HepG2 (cell line): ENCODE data around the gene COMMD1. TPM values are rescaled to one million over a fixed set of nuclear protein-coding genes. Genes with fewer than 3 reads are reported as not detected.

Experiments used
- ATAC-seq: fragments of 200-7000 bp; cut with Tn5 transposase; 3 replicates; pipeline ENCODE4 v1.9.1; 2020; ENCODE audit warnings: mild to moderate bottlenecking, moderate library complexity
- BruUV-seq: library from RNA; stranded (reverse); fragments of 400-500 nt; replicated peaks from 2 replicates; lab custom pipeline; 2021; lab: Mats Ljungman, UMichigan
- CTCF ChIA-PET: fragments of 300-600 bp; formaldehyde crosslinking; extraction: SDS; loops from one replicate; lab custom pipeline; 2021; ENCODE audit warnings: low total read pairs, inconsistent platforms, low intra/inter-chr PET ratio; lab: Yijun Ruan, JAX
- POLR2A ChIA-PET: fragments of 350-600 bp; sonication (Branson Sonifier 250); formaldehyde crosslinking; loops from one replicate; lab custom pipeline; 2020; ENCODE audit warnings: antibody characterized with exemption, inconsistent platforms; lab: Yijun Ruan, JAX
- DNase-seq: peaks from one replicate; pipeline ENCODE4 v3.0.0-alpha.2; 2015; ENCODE audit warnings: low spot score
- FAIRE-seq: peaks from 3 replicates; lab custom pipeline; 2011; peaks lifted over from hg19 to GRCh38; lab: Jason Lieb, UNC
- H2AFZ ChIP-seq: one replicate; pipeline ENCODE4 v1.6.1; 2011; ENCODE audit warnings: low read length, inconsistent platforms
- H3K27ac ChIP-seq: fragments of 300-600 bp; 3 replicates; pipeline ENCODE4 v1.8.0; 2011; ENCODE audit warnings: mixed run types, mild to moderate bottlenecking, mixed read lengths, low read length, inconsistent platforms; ENCODE audit not compliant: insufficient read depth; ENCODE audit errors: extremely low read length
- H3K27me3 ChIP-seq, 2 experiments: fragments of 200-600 bp in 1 of 2; 2 replicates in 1 of 2; 3 replicates in 1 of 2; pipeline versions ENCODE4 v1.6.0 to v1.8.0; 2011; ENCODE audit warnings: low read length in 2 of 2, mild to moderate bottlenecking in 2 of 2, moderate library complexity in 2 of 2, inconsistent platforms in 1 of 2; ENCODE audit not compliant: insufficient read depth in 2 of 2, control insufficient read depth in 1 of 2
- H3K36me3 ChIP-seq, 2 experiments: fragments of 200-600 bp in 1 of 2; replicated peaks in 1 of 2; 2 replicates in 1 of 2; 3 replicates in 1 of 2; pipeline versions ENCODE4 v1.5.1 to v1.8.0; 2011; ENCODE audit warnings: low read length in 2 of 2, inconsistent platforms in 1 of 2; ENCODE audit not compliant: insufficient read depth in 2 of 2, control insufficient read depth in 1 of 2
- H3K4me1 ChIP-seq: 2 replicates; pipeline ENCODE4 v1.5.1; 2012; ENCODE audit warnings: low read length, inconsistent platforms; ENCODE audit not compliant: insufficient read depth
- H3K4me2 ChIP-seq: 2 replicates; pipeline ENCODE4 v1.6.0; 2011; ENCODE audit warnings: low read depth, low read length, inconsistent platforms
- H3K4me3 ChIP-seq, 3 experiments: fragments of 200-600 bp in 1 of 3; sonication (generic), shearing (Covaris generic) in 1 of 3; replicated peaks in 1 of 3; 2 replicates each; pipeline ENCODE4 v1.5.1; 2011 to 2016; ENCODE audit warnings: low read length in 3 of 3, inconsistent platforms in 2 of 3, low read depth in 2 of 3, mild to moderate bottlenecking in 2 of 3, control low read depth in 1 of 3, mixed read lengths in 1 of 3; ENCODE audit not compliant: insufficient read depth in 1 of 3
- H3K79me2 ChIP-seq: one replicate; pipeline ENCODE4 v1.6.1; 2011; ENCODE audit warnings: low read length, inconsistent platforms; ENCODE audit not compliant: insufficient read depth
- H3K9ac ChIP-seq: 2 replicates; pipeline ENCODE4 v1.6.0; 2011; ENCODE audit warnings: mild to moderate bottlenecking, low read depth, low read length, inconsistent platforms; ENCODE audit not compliant: insufficient read depth
- H3K9me3 ChIP-seq: 2 replicates; pipeline ENCODE4 v1.5.1; 2012; ENCODE audit warnings: mild to moderate bottlenecking, low read length
- H4K20me1 ChIP-seq: 2 replicates; pipeline ENCODE4 v1.6.0; 2011; ENCODE audit warnings: inconsistent platforms, mild to moderate bottlenecking, low read length, moderate library complexity; ENCODE audit not compliant: insufficient read depth
- ATF7 ChIP-seq, 2 experiments: fragments of 450-650 bp in 1 of 2; sonication (generic) in 1 of 2; formaldehyde crosslinking in 1 of 2; IDR thresholded peaks; 2 replicates each; pipeline versions ENCODE4 v1.4.0 to v1.6.1; 2016 to 2020; ENCODE audit warnings: antibody characterized with exemption in 1 of 2, mild to moderate bottlenecking in 1 of 2, missing genetic modification reagents in 1 of 2
- GTF3A ChIP-seq: sonication (generic); formaldehyde crosslinking; conservative IDR thresholded peaks from 2 replicates; pipeline ENCODE4 v1.4.0; 2020; ENCODE audit warnings: mild to moderate bottlenecking, missing genetic modification reagents
- PLRG1 ChIP-seq: fragments of 450-650 bp; conservative IDR thresholded peaks from 2 replicates; pipeline ENCODE4 v1.6.1; 2016
- ZNF597 ChIP-seq: sonication (generic); formaldehyde crosslinking; IDR thresholded peaks from 2 replicates; pipeline ENCODE4 v1.5.0; 2020; ENCODE audit warnings: missing genetic modification reagents
- WGBS: methylation state at CpG from one replicate; pipeline ENCODE4 v1.1.6; 2017; ENCODE audit warnings: low lambda C conversion rate; 5-methylcytosine and 5-hydroxymethylcytosine counted together
- in situ Hi-C: cut with HindIII; loops from 2 replicates; pipeline ENCODE4 v1.10.0; 2017; ENCODE audit warnings: low pct_unique_long_range_greater_than_20kb; ENCODE audit not compliant: extremely low pct_ligation_motif_present
- intact Hi-C: fragments of 100-400 bp; cut with micrococcal nuclease; formaldehyde crosslinking; loops from one replicate; pipeline ENCODE4 v1.10.0; 2022; ENCODE audit not compliant: unreplicated experiment
- polyA plus RNA-seq, 8 experiments: library from polyadenylated mRNA; depleted of rRNA in 3 of 8; stranded (reverse) in 7 of 8; unstranded in 1 of 8; fragments of >200 nt; fragmentation: Illumina TruSeq in 4 of 8; extraction: Trizol in 4 of 8; gene quantifications; 2 replicates each; pipeline versions ENCODE4 v1.2.1 to v1.2.3, GENCODE V29; 2011 to 2016; ENCODE audit warnings: low read depth in 4 of 8, missing spikeins in 1 of 8, mixed read lengths in 1 of 8; ENCODE audit not compliant: insufficient read depth in 1 of 8
- total RNA-seq, 5 experiments: library from RNA; depleted of rRNA; stranded (reverse); fragments of >200 nt; fragmentation: Illumina TruSeq; extraction: Trizol; gene quantifications; 2 replicates each; pipeline ENCODE4 v1.2.3, GENCODE V29; 2016; ENCODE audit warnings: low read depth in 1 of 5

The COMMD1 gene
- total and polyA plus RNA-seq, 2 of the 13 experiments (the other 11 are each of a cell fraction or from before 2014, with no cell fraction given) = 25.7 to 105 TPM

DNA sequence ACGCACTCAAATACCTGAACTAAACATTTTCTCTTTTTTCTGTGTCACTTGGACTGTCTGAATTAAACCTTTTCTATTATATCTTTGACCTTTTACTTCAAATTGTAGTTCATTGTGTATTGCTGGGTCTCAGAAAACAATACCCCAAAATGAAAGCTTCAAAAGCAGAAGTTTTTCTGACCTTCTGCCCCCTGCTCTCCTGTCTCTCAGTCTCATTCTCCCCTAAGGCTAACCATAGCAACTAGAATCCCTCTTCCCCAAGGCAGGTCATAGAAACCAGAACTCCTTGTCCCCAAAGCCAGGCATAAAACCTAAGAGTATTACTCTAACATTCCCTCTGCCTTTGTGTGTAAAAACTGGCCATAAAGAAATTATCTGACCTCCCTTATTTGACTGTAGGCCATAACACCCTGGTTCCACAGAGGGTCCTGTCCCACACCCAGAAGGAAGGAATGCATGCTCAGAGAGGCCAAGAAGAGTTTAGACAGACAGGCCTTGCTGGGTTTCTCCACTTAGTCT is 197.0 kb downstream of the COMMD1 start:
- no peak overlapping the region for H3K9ac ChIP-seq
- H3K27me3 ChIP-seq = no peaks in the 10 kb centered on the region
- no peak overlapping the region for H3K4me3 ChIP-seq
- 97% methylated on average over 1 of the region's 1 CpG for WGBS
- no peak overlapping the region for H3K4me2 ChIP-seq
- BruUV-seq = no TSS peak
- H3K9me3 ChIP-seq = no peaks in the 10 kb centered on the region
- POLR2A ChIA-PET = no interaction called here
- no peak for FAIRE-seq
- in situ Hi-C loops (no loop called here), intact Hi-C loops (no loop called here)
- no peak for DNase-seq
- TF ChIP-seq PLRG1 (no peak), GTF3A (CRISPR knock-in tag) (no peak)
- no peaks in the 10 kb centered on the region; the same call in 1 of the 2 replicates for H3K4me1 ChIP-seq
- no peaks in the 10 kb centered on the region for H3K36me3 ChIP-seq
- CTCF ChIA-PET = no interaction called here
- ATAC-seq = no peak
- no peaks in the 10 kb centered on the region for H4K20me1 ChIP-seq
- no peak overlapping the region for H2AFZ ChIP-seq
- H3K79me2 ChIP-seq = no peaks in the 10 kb centered on the region
- no peak overlapping the region for H3K27ac ChIP-seq

- DNase-seq = no peak
- ChIA-PET POLR2A (no interaction called here), CTCF (no interaction called here)
- Histone ChIP-seq H3K27ac (no peak overlapping the region), H3K36me3 (no peaks in the 10 kb centered on the region), H2AFZ (no peak overlapping the region), H3K9me3 (no peaks in the 10 kb centered on the region), H3K4me3 (no peak overlapping the region), H3K9ac (no peak overlapping the region), H4K20me1 (no peaks in the 10 kb centered on the region), H3K4me2 (no peak overlapping the region), H3K79me2 (no peaks in the 10 kb centered on the region), H3K27me3 (no peaks in the 10 kb centered on the region), H3K4me1 (peaks cover 13% of the 10 kb centered on the region)
- FAIRE-seq = peak; percentile 28
- TF ChIP-seq ATF7 (IDR thresholded peaks at IDR 0.05) (peak; percentile 77), ATF7 (CRISPR knock-in tag; IDR thresholded peaks at IDR 0.05) (no peak), ZNF597 (CRISPR knock-in tag) (no peak)
- in situ Hi-C loops (no loop called here), intact Hi-C loops (no loop called here)
- 95% methylated on average over 2 of the region's 2 CpGs for WGBS
- no peak for ATAC-seq
- no TSS peak for BruUV-seq
These were observed 204.1 kb downstream of the COMMD1 start for GRCh38 chr2:62109554-62109953.
